ENCODE data around the gene ITGA1. TPM values are rescaled to one million over a fixed set of nuclear protein-coding genes. Genes with fewer than 3 reads are reported as not detected.

Gene ITGA1
- total and polyA plus RNA-seq, 4 donors: 24.2 to 187 (median 48.5) TPM

GRCh38 chr5:52769061-52769460 is 18.7 kb upstream of the ITGA1 start:
- 96% methylated on average over 5 of the region's 5 CpGs for WGBS
- no peak for DNase-seq (ENCODE audit: low spot score)
- Histone ChIP-seq H3K27me3 (ENCODE audit: control insufficient read depth in 4 of 4, insufficient read depth in 4 of 4, low read length in 3 of 4) (no peaks in the 10 kb centered on the region), H3K4me3 (ENCODE audit: low read depth in 1 of 3, low read length in 3 of 3) (no peak overlapping the region), H3K36me3 (ENCODE audit: control insufficient read depth in 4 of 4, insufficient read depth in 3 of 4, low read depth in 1 of 4, low read length in 3 of 4) (no peaks in the 10 kb centered on the region), H3K27ac (ENCODE audit: low read depth in 1 of 2, low read length in 2 of 2) (no peak overlapping the region), H3K4me1 (ENCODE audit: control insufficient read depth in 4 of 4, insufficient read depth in 4 of 4, low read length in 3 of 4) (peaks cover 3 to 7% (median 5%) of the 10 kb centered on the region in 4 donors), H3K9me3 (ENCODE audit: control insufficient read depth in 4 of 4, low read length in 3 of 4) (no peaks in the 10 kb centered on the region), H3K9ac (ENCODE audit: low read depth in 1 of 2, low read length in 2 of 2) (no peak overlapping the region)
- TF ChIP-seq, protein P1, sequence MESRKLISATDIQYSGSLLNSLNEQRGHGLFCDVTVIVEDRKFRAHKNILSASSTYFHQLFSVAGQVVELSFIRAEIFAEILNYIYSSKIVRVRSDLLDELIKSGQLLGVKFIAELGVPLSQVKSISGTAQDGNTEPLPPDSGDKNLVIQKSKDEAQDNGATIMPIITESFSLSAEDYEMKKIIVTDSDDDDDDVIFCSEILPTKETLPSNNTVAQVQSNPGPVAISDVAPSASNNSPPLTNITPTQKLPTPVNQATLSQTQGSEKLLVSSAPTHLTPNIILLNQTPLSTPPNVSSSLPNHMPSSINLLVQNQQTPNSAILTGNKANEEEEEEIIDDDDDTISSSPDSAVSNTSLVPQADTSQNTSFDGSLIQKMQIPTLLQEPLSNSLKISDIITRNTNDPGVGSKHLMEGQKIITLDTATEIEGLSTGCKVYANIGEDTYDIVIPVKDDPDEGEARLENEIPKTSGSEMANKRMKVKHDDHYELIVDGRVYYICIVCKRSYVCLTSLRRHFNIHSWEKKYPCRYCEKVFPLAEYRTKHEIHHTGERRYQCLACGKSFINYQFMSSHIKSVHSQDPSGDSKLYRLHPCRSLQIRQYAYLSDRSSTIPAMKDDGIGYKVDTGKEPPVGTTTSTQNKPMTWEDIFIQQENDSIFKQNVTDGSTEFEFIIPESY (IDR thresholded peaks at IDR 0.05): no peak
- no peak for TF ChIP-seq YY1 (IDR thresholded peaks at IDR 0.05)
- TF ChIP-seq FOXA2 (IDR thresholded peaks at IDR 0.05): no peak
- TF ChIP-seq NR2F2 (IDR thresholded peaks at IDR 0.05): no peak
- TF ChIP-seq, protein P2, sequence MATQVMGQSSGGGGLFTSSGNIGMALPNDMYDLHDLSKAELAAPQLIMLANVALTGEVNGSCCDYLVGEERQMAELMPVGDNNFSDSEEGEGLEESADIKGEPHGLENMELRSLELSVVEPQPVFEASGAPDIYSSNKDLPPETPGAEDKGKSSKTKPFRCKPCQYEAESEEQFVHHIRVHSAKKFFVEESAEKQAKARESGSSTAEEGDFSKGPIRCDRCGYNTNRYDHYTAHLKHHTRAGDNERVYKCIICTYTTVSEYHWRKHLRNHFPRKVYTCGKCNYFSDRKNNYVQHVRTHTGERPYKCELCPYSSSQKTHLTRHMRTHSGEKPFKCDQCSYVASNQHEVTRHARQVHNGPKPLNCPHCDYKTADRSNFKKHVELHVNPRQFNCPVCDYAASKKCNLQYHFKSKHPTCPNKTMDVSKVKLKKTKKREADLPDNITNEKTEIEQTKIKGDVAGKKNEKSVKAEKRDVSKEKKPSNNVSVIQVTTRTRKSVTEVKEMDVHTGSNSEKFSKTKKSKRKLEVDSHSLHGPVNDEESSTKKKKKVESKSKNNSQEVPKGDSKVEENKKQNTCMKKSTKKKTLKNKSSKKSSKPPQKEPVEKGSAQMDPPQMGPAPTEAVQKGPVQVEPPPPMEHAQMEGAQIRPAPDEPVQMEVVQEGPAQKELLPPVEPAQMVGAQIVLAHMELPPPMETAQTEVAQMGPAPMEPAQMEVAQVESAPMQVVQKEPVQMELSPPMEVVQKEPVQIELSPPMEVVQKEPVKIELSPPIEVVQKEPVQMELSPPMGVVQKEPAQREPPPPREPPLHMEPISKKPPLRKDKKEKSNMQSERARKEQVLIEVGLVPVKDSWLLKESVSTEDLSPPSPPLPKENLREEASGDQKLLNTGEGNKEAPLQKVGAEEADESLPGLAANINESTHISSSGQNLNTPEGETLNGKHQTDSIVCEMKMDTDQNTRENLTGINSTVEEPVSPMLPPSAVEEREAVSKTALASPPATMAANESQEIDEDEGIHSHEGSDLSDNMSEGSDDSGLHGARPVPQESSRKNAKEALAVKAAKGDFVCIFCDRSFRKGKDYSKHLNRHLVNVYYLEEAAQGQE (IDR thresholded peaks at IDR 0.05): no peak

- H3K9ac ChIP-seq (ENCODE audit: low read depth in 1 of 2, low read length in 2 of 2): no peak overlapping the region
- no peak for DNase-seq (ENCODE audit: low spot score)
- H3K27me3 ChIP-seq (ENCODE audit: control insufficient read depth in 4 of 4, insufficient read depth in 4 of 4, low read length in 3 of 4): no peaks in the 10 kb centered on the region
- H3K4me1 ChIP-seq (ENCODE audit: control insufficient read depth in 4 of 4, insufficient read depth in 4 of 4, low read length in 3 of 4): peaks cover 3 to 9% (median 6%) of the 10 kb centered on the region in 4 donors
- no peak for TF ChIP-seq CTCF (IDR thresholded peaks at IDR 0.05; ENCODE audit: low read depth, low read length, missing input control)
- TF ChIP-seq HNF4A (conservative IDR thresholded peaks at IDR 0.05): no peak
- TF ChIP-seq, protein P3, sequence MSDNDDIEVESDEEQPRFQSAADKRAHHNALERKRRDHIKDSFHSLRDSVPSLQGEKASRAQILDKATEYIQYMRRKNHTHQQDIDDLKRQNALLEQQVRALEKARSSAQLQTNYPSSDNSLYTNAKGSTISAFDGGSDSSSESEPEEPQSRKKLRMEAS (IDR thresholded peaks at IDR 0.05): no peak
- no peak for TF ChIP-seq EGR1 (IDR thresholded peaks at IDR 0.05; ENCODE audit: low read depth in 2 of 2)
- TF ChIP-seq RXRA (IDR thresholded peaks at IDR 0.05): no peak
- TF ChIP-seq FOXA2 (IDR thresholded peaks at IDR 0.05): no peak
- TF ChIP-seq HNF4G (IDR thresholded peaks at IDR 0.05): no peak
- TF ChIP-seq YY1 (IDR thresholded peaks at IDR 0.05): no peak
- TF ChIP-seq, protein P2 (IDR thresholded peaks at IDR 0.05): no peak
- TF ChIP-seq TAF1 (conservative IDR thresholded peaks at IDR 0.05): no peak
- no peak for TF ChIP-seq SP1 (IDR thresholded peaks at IDR 0.05)
- no peak for TF ChIP-seq RAD21 (IDR thresholded peaks at IDR 0.05)
- TF ChIP-seq FOXA1 (IDR thresholded peaks at IDR 0.05): no peak
- TF ChIP-seq, protein P1 (IDR thresholded peaks at IDR 0.05): no peak
- TF ChIP-seq NR2F2 (IDR thresholded peaks at IDR 0.05): no peak
- TF ChIP-seq GABPA (IDR thresholded peaks at IDR 0.05 in 1 of 2, conservative IDR thresholded peaks at IDR 0.05 in 1 of 2): no peak
- no peak overlapping the region for H3K4me3 ChIP-seq (ENCODE audit: low read depth in 1 of 3, low read length in 3 of 3)
- WGBS: 97% methylated on average over 4 of the region's 4 CpGs
- H3K9me3 ChIP-seq (ENCODE audit: control insufficient read depth in 4 of 4, low read length in 3 of 4): no peaks in the 10 kb centered on the region
- H3K27ac ChIP-seq (ENCODE audit: low read depth in 1 of 2, low read length in 2 of 2): no peak overlapping the region
- H3K36me3 ChIP-seq (ENCODE audit: control insufficient read depth in 4 of 4, insufficient read depth in 3 of 4, low read depth in 1 of 4, low read length in 3 of 4): no peaks in the 10 kb centered on the region
Measured at GRCh38 chr5:52770287-52770939, 17.3 kb upstream of the ITGA1 start.

Data from liver (tissue), 9 donors.